ENCODE data around the gene ATP6V0C. TPM values are rescaled to one million over a fixed set of nuclear protein-coding genes. Genes with fewer than 3 reads are reported as not detected.

Gene ATP6V0C
- total and polyA plus RNA-seq, 7 donors = 116 to 241 (median 177) TPM

DNA sequence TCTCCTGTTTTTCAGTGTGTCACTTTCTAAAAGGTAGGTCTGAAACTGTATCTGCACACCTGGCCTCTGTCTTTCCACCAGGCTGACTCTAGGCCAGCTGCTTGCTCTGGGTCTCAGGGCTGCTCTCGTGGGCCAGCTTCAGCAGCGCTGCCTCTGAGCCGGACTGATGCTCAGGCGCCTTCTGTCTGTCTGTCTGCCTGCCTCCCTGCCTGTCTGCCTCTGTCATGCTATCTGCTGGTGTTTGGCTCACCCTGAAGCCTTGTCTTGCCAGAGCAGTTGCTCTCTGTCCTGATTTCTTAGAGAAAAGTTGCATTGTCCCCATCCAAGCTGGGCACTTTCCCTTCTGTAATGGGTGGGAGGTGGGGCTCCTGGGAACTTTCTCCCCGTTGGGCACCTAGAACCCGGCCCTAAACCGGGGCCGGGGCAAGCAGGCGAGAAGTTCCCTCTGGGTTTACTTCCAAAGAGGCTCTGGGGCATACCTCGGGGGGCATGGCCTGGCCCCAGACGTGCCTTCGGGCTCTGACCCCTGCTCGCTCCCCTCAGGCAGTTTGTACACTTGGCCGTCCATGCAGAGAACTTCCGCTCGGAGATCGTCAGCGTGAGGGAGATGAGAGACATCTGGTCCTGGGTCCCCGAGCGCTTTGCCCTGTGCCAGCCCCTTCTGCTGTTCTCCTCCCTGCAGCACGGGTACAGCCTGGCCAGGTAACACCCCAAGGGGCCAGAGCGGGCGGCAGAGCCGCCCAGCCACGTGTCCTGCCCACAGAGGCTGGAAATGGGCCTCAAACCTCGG is 15.9 kb upstream of the ATP6V0C start:
- intact Hi-C loops (cut with DNase I) = no loop called here
- ATAC-seq (peak in 3 of 4 donors; percentile 4 to 18 (median 9)), DNase-seq (no peak)
- TF ChIP-seq, protein P1, sequence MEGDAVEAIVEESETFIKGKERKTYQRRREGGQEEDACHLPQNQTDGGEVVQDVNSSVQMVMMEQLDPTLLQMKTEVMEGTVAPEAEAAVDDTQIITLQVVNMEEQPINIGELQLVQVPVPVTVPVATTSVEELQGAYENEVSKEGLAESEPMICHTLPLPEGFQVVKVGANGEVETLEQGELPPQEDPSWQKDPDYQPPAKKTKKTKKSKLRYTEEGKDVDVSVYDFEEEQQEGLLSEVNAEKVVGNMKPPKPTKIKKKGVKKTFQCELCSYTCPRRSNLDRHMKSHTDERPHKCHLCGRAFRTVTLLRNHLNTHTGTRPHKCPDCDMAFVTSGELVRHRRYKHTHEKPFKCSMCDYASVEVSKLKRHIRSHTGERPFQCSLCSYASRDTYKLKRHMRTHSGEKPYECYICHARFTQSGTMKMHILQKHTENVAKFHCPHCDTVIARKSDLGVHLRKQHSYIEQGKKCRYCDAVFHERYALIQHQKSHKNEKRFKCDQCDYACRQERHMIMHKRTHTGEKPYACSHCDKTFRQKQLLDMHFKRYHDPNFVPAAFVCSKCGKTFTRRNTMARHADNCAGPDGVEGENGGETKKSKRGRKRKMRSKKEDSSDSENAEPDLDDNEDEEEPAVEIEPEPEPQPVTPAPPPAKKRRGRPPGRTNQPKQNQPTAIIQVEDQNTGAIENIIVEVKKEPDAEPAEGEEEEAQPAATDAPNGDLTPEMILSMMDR (IDR thresholded peaks at IDR 0.05) = no peak
- Histone ChIP-seq H3K36me3 (ENCODE audit: insufficient read depth in 1 of 2, low read depth in 1 of 2) (peaks cover 0 to 13% of the 10 kb centered on the region in 2 donors), H3K27ac (peak overlapping the region; percentile 60), H3K4me1 (peaks cover 36% of the 10 kb centered on the region), H3K27me3 (ENCODE audit: insufficient read depth in 3 of 3, low read length in 2 of 3) (no peaks in the 10 kb centered on the region), H3K9me3 (no peaks in the 10 kb centered on the region), H3K4me3 (peak overlapping the region; percentile 18)
- WGBS, 3 donors = 57 to 75% (median 58%) methylated on average over 23 to 26 of the region's 26 CpGs

DNA sequence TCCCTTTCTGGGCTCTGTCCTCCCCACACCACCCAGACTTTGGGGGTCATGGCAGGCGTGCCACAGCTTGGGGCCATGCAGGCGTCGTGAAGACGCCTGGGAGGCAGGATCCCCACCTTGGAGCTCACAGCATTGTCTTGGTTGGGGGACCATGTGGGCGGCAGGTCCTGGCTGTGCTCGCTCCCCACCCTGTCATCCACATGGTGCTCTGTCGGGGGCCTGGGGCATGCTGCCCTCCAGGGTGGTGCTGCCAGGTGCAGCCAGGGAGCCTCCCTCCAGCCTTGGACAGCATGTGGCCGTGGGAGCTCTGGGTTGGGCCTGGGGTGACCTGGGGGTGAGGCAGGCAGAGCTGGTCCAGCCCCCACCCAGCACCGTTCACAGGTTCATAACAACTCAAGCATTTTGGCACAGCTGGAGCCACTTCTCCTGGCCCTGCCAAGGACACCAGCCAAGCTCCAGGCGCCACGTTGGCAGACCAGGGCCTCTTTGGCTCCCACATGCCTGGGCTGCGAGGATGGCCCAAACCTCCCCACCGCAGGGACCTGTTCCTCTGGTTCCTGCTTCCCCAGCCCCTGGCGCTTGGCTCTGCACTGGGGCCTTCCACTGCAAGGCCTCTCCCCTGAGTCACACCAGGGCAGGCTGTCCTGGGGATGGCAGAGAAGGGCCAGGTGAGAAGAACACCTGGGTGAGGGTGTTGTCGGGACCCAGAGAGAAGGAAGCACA is 15.1 kb upstream of the ATP6V0C start:
- Histone ChIP-seq H3K9me3 (no peaks in the 10 kb centered on the region), H3K4me3 (no peak overlapping the region), H3K4me1 (peaks cover 36% of the 10 kb centered on the region), H3K36me3 (ENCODE audit: insufficient read depth in 1 of 2, low read depth in 1 of 2) (peaks cover 0 to 13% of the 10 kb centered on the region in 2 donors), H3K27me3 (ENCODE audit: insufficient read depth in 3 of 3, low read length in 2 of 3) (no peaks in the 10 kb centered on the region), H3K27ac (peak overlapping the region; percentile 30)
- intact Hi-C loops (cut with DNase I) = no loop called here
- WGBS, 3 donors = 52 to 65% (median 59%) methylated on average over 13 to 15 of the region's 15 CpGs
- ATAC-seq (peak; percentile 10 to 46 (median 30)), DNase-seq (no peak)
- TF ChIP-seq, protein P1 (IDR thresholded peaks at IDR 0.05) = no peak

DNA sequence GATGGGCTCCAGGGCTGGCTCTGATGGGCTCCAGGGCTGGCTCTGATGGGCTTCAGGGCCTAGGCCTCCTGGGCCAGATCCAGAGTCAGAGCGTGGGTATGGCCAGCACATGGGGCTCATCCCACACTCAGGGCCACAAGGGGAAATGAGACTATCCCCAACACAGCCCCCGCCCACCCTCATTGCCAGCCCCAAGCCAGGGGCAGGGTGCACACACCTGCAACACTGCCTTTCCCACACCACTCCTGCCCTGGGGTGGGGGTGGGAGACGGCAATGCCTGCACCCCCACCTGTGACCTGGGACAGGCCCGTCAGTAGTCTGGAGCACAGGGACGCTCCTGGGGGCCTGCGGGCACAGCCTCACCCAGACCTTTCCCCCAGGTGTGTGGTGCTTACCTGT is 14.3 kb upstream of the ATP6V0C start:
- no peaks in the 10 kb centered on the region for H3K27me3 ChIP-seq (ENCODE audit: insufficient read depth in 3 of 3, low read length in 2 of 3)
- no peak for ATAC-seq
- no peaks in the 10 kb centered on the region for H3K9me3 ChIP-seq
- intact Hi-C loops (cut with DNase I) = no loop called here
- no peak for DNase-seq
- no peak overlapping the region for H3K4me3 ChIP-seq
- H3K27ac ChIP-seq = peak overlapping the region; percentile 30
- peaks cover 36% of the 10 kb centered on the region for H3K4me1 ChIP-seq
- peaks cover 0 to 13% of the 10 kb centered on the region in 2 donors for H3K36me3 ChIP-seq (ENCODE audit: insufficient read depth in 1 of 2, low read depth in 1 of 2)
- TF ChIP-seq, protein P1 (IDR thresholded peaks at IDR 0.05) = no peak
- WGBS, 3 donors = 85 to 94% (median 93%) methylated on average over 6 of the region's 6 CpGs

DNA sequence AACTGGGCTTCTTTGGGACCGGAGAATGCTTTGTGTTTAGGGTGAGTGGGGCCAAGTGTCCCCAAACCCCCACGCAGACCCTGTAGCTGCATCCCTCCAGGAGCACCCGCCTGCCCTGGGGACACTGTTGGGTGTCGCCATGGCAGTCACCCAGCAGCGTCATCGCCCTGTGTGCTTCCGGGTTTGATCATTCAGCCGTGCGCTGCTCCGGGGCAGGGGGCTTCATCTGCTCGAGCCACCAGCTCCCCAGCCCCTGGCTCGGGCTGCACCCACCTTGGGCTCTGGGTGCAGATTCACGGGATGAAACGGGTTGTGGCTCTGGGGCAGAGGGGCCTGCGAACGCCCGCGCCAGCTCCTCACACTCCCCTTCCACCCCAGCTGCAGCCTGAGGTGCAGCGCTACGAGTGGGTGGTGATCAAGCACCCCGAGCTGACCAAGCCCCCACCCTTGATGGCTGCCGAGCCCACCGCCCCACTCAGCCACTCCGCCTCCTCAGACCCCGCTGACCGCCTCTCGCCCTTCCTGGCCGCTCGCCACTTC is 13.8 kb upstream of the ATP6V0C start:
- no peak overlapping the region for H3K4me3 ChIP-seq
- H3K4me1 ChIP-seq = peaks cover 36% of the 10 kb centered on the region
- no peak for DNase-seq
- no peak for ATAC-seq
- H3K27ac ChIP-seq = no peak overlapping the region
- TF ChIP-seq, protein P1 (IDR thresholded peaks at IDR 0.05) = no peak
- H3K9me3 ChIP-seq = no peaks in the 10 kb centered on the region
- intact Hi-C loops (cut with DNase I) = loop anchor here (1.0 to 5.0 kb wide), 4 partner anchors 73 to 308 kb away; partner anchors contain the start of genes ABCA3 (in 2 of the 2) and CCNF (in 1 of the 2)
- H3K27me3 ChIP-seq (ENCODE audit: insufficient read depth in 3 of 3, low read length in 2 of 3) = no peaks in the 10 kb centered on the region
- peaks cover 0 to 13% of the 10 kb centered on the region in 2 donors for H3K36me3 ChIP-seq (ENCODE audit: insufficient read depth in 1 of 2, low read depth in 1 of 2)
- WGBS, 3 donors = 92 to 96% (median 92%) methylated on average over 25 to 29 of the region's 29 CpGs
